ENCODE results near the gene CKLF. TPM values are rescaled to one million over a fixed set of nuclear protein-coding genes. Genes with fewer than 3 reads are reported as not detected.

Gene CKLF
- total RNA-seq, 2 donors from 2014 or later, result 22.5 to 40.7 TPM

DNA sequence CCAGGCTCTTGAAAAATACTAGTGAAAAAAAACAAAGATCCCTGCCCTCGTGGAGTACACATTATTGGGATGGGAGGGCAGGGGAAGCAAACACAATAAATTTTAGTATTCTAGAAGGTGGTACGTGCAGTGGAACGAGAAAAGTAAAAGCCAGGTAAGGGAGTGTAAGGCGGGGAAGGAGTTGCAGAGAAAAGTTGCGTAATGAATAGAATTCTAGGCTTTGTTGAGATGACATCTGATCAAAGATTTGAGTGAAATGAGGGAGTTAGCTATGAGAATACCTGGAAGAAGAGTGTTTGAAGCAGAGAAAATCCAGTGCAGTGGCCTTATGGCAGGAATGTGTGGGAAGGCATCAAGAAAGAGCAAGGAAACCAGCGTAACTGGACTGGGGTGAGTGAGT lies 2.1 kb downstream of the CKLF start:
- no peaks in the 10 kb centered on the region for H3K9me3 ChIP-seq (ENCODE audit: control insufficient read depth, low read length)
- H3K36me3 ChIP-seq (ENCODE audit: control insufficient read depth, insufficient read depth, low read length), result peaks cover 7% of the 10 kb centered on the region
- H3K9ac ChIP-seq (ENCODE audit: extremely low read depth, low read length, poor library complexity, severe bottlenecking), result no peak overlapping the region
- peaks cover 9% of the 10 kb centered on the region for H3K36me3 Mint-ChIP-seq (ENCODE audit: low read depth)
- H3K27ac ChIP-seq (ENCODE audit: low read depth, low read length), result no peak overlapping the region
- H3K4me1 ChIP-seq (ENCODE audit: control insufficient read depth, insufficient read depth, low read length), result no peaks in the 10 kb centered on the region
- TF ChIP-seq, protein P1, sequence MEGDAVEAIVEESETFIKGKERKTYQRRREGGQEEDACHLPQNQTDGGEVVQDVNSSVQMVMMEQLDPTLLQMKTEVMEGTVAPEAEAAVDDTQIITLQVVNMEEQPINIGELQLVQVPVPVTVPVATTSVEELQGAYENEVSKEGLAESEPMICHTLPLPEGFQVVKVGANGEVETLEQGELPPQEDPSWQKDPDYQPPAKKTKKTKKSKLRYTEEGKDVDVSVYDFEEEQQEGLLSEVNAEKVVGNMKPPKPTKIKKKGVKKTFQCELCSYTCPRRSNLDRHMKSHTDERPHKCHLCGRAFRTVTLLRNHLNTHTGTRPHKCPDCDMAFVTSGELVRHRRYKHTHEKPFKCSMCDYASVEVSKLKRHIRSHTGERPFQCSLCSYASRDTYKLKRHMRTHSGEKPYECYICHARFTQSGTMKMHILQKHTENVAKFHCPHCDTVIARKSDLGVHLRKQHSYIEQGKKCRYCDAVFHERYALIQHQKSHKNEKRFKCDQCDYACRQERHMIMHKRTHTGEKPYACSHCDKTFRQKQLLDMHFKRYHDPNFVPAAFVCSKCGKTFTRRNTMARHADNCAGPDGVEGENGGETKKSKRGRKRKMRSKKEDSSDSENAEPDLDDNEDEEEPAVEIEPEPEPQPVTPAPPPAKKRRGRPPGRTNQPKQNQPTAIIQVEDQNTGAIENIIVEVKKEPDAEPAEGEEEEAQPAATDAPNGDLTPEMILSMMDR (conservative IDR thresholded peaks at IDR 0.05), result no peak
- 95 to 99% methylated on average over 5 to 6 of the region's 6 CpGs for WGBS, 2 experiments (ENCODE audit: insufficient coverage in 1 of 2, insufficient read length in 1 of 2)
- no peak overlapping the region for H3K4me3 Mint-ChIP-seq
- no peak for DNase-seq
- H3K27ac Mint-ChIP-seq, result no peak overlapping the region
- H3K27me3 ChIP-seq (ENCODE audit: control insufficient read depth, insufficient read depth, low read length, poor library complexity, severe bottlenecking), result no peaks in the 10 kb centered on the region
- no peak overlapping the region for H3K4me3 ChIP-seq (ENCODE audit: low read length)
- peaks cover 4% of the 10 kb centered on the region for H3K9me3 Mint-ChIP-seq
- peaks cover 12% of the 10 kb centered on the region for H3K27me3 Mint-ChIP-seq (ENCODE audit: insufficient read depth)
- H3K4me1 Mint-ChIP-seq, result peaks cover 11% of the 10 kb centered on the region

DNA sequence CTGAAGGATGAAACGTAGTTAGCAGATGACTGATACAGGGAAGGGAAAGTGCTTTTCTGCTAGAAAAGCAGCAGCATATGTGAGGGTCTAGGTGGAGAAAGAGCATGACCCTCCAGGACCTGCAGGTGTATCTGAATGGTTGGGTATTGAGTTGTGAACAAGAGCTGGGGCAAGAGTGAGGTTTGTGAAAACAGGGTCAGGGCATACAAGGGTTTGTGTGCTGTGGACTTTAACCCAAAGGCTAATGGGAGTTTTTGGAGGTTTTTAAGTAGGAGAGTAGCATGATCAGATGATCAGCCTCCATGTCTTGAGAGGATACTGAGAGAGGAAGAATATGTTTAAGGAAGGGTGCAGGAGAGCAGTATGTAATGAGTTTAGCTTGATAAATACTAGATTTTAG lies 7.7 kb downstream of the CKLF start:
- no peaks in the 10 kb centered on the region for H3K9me3 ChIP-seq (ENCODE audit: control insufficient read depth, low read length)
- H3K9ac ChIP-seq (ENCODE audit: extremely low read depth, low read length, poor library complexity, severe bottlenecking), result no peak overlapping the region
- Mint-ChIP-seq H3K4me1 (no peaks in the 10 kb centered on the region), H3K4me3 (no peak overlapping the region), H3K36me3 (ENCODE audit: low read depth) (peaks cover 16% of the 10 kb centered on the region), H3K9me3 (no peaks in the 10 kb centered on the region), H3K27ac (no peak overlapping the region), H3K27me3 (ENCODE audit: insufficient read depth) (no peaks in the 10 kb centered on the region)
- TF ChIP-seq, protein P1 (conservative IDR thresholded peaks at IDR 0.05), result no peak
- H3K27ac ChIP-seq (ENCODE audit: low read depth, low read length), result no peak overlapping the region
- no peaks in the 10 kb centered on the region for H3K4me1 ChIP-seq (ENCODE audit: control insufficient read depth, insufficient read depth, low read length)
- H3K4me3 ChIP-seq (ENCODE audit: low read length), result no peak overlapping the region
- 91 to 100% methylated on average over 1 of the region's 1 CpG for WGBS, 2 experiments (ENCODE audit: insufficient coverage in 1 of 2, insufficient read length in 1 of 2)
- peaks cover 11% of the 10 kb centered on the region for H3K36me3 ChIP-seq (ENCODE audit: control insufficient read depth, insufficient read depth, low read length)
- H3K27me3 ChIP-seq (ENCODE audit: control insufficient read depth, insufficient read depth, low read length, poor library complexity, severe bottlenecking), result no peaks in the 10 kb centered on the region
- DNase-seq, result no peak

DNA sequence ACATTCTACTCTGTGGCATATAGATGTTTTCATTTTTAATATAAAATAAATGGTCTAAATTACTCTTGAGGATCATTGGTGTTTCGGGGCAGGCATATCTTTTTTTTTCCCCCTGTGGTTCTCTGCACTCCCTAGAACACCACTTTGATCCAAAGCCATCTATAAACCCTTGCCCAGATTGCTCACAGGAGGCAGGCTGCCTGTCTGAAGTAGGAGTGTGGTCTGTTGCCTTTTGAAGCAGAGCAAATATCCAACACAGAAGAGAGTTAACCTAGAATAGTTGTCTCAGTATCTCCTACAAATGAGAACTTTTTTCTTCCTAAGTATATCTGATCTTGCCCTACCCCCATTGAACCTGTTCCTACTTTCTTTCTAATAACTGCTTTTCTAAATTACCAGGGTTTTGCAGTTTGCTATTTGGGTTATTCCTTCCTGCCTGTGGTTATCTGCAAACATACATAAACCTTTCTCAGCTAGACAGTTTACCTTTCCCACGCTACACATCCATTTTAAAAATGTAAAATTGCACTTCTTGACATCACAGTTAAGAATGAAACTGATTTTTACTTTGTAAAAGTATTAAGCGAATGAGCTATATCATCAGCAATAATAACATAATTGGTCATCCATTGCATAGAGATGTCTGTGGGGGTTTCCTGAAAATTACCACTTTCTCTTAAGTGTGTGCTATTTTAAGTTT lies 9.2 kb downstream of the CKLF start:
- no peak overlapping the region for H3K9ac ChIP-seq (ENCODE audit: extremely low read depth, low read length, poor library complexity, severe bottlenecking)
- H3K27ac ChIP-seq (ENCODE audit: low read depth, low read length), result no peak overlapping the region
- Mint-ChIP-seq H3K27me3 (ENCODE audit: insufficient read depth) (peaks cover 1% of the 10 kb centered on the region), H3K4me3 (no peak overlapping the region), H3K9me3 (no peaks in the 10 kb centered on the region), H3K4me1 (no peaks in the 10 kb centered on the region), H3K36me3 (ENCODE audit: low read depth) (peaks cover 20% of the 10 kb centered on the region), H3K27ac (no peak overlapping the region)
- H3K9me3 ChIP-seq (ENCODE audit: control insufficient read depth, low read length), result no peaks in the 10 kb centered on the region
- H3K36me3 ChIP-seq (ENCODE audit: control insufficient read depth, insufficient read depth, low read length), result peaks cover 11% of the 10 kb centered on the region
- WGBS, 2 experiments (ENCODE audit: insufficient coverage in 1 of 2, insufficient read length in 1 of 2), result 95% methylated on average over 2 of the region's 3 CpGs; no CpG with 5 or more reads in 1 of the 2 experiments
- H3K4me3 ChIP-seq (ENCODE audit: low read length), result no peak overlapping the region
- TF ChIP-seq, protein P1 (conservative IDR thresholded peaks at IDR 0.05), result no peak
- DNase-seq, result no peak
- H3K27me3 ChIP-seq (ENCODE audit: control insufficient read depth, insufficient read depth, low read length, poor library complexity, severe bottlenecking), result no peaks in the 10 kb centered on the region
- no peaks in the 10 kb centered on the region for H3K4me1 ChIP-seq (ENCODE audit: control insufficient read depth, insufficient read depth, low read length)

All from endodermal cell (in vitro differentiated cells).